ENCODE measurements around the gene DNAH10.

The DNAH10 gene

GRCh38 chr12:123886931-123887582 lies 125.0 kb downstream of the DNAH10 start:
- Histone ChIP-seq H4K20me1 (ENCODE audit: low read depth, low read length) (no peaks in the 10 kb centered on the region), H3K4me2 (ENCODE audit: low read depth, low read length, poor library complexity, severe bottlenecking) (no peak overlapping the region), H3F3A (ENCODE audit: insufficient read depth) (no peaks in the 10 kb centered on the region), H3K27me3 (ENCODE audit: low read length) (no peaks in the 10 kb centered on the region), H2AFZ (ENCODE audit: low read depth, low read length, severe bottlenecking) (no peak overlapping the region), H3K79me2 (ENCODE audit: insufficient read depth, low read length) (no peaks in the 10 kb centered on the region), H3K27ac (ENCODE audit: low read depth, low read length) (no peak overlapping the region), H3K36me3 (ENCODE audit: low read length) (no peaks in the 10 kb centered on the region), H3K9me3 (ENCODE audit: insufficient read depth, low read length) (no peaks in the 10 kb centered on the region), H3K9ac (ENCODE audit: low read length) (no peak overlapping the region), H3K9me2 (replicated peaks; ENCODE audit: insufficient read depth, low read length) (no peaks in the 10 kb centered on the region), H3K4me3 (ENCODE audit: insufficient read depth, low read length, poor library complexity, severe bottlenecking) (no peak overlapping the region)
- TF ChIP-seq EZH2phosphoT487 (conservative IDR thresholded peaks at IDR 0.05; ENCODE audit: low read length) (no peak), CTCF (IDR thresholded peaks at IDR 0.05; ENCODE audit: insufficient read depth, low read length, poor library complexity, severe bottlenecking) (no peak)

GRCh38 chr12:123888989-123889388 lies 126.9 kb downstream of the DNAH10 start:
- H3K27me3 ChIP-seq (ENCODE audit: low read length), result no peaks in the 10 kb centered on the region
- no peaks in the 10 kb centered on the region for H4K20me1 ChIP-seq (ENCODE audit: low read depth, low read length)
- no peak overlapping the region for H2AFZ ChIP-seq (ENCODE audit: low read depth, low read length, severe bottlenecking)
- TF ChIP-seq CTCF (IDR thresholded peaks at IDR 0.05; ENCODE audit: insufficient read depth, low read length, poor library complexity, severe bottlenecking), result no peak
- TF ChIP-seq EZH2phosphoT487 (conservative IDR thresholded peaks at IDR 0.05; ENCODE audit: low read length), result no peak
- no peak overlapping the region for H3K27ac ChIP-seq (ENCODE audit: low read depth, low read length)
- H3K79me2 ChIP-seq (ENCODE audit: insufficient read depth, low read length), result no peaks in the 10 kb centered on the region
- no peak overlapping the region for H3K4me3 ChIP-seq (ENCODE audit: insufficient read depth, low read length, poor library complexity, severe bottlenecking)
- H3K9me3 ChIP-seq (ENCODE audit: insufficient read depth, low read length), result no peaks in the 10 kb centered on the region
- no peak overlapping the region for H3K4me2 ChIP-seq (ENCODE audit: low read depth, low read length, poor library complexity, severe bottlenecking)
- H3K36me3 ChIP-seq (ENCODE audit: low read length), result no peaks in the 10 kb centered on the region
- no peak overlapping the region for H3K9ac ChIP-seq (ENCODE audit: low read length)
- no peaks in the 10 kb centered on the region for H3K9me2 ChIP-seq (replicated peaks; ENCODE audit: insufficient read depth, low read length)
- H3F3A ChIP-seq (ENCODE audit: insufficient read depth), result no peaks in the 10 kb centered on the region

GRCh38 chr12:123889848-123890535 lies 127.9 kb downstream of the DNAH10 start:
- Histone ChIP-seq H3K79me2 (ENCODE audit: insufficient read depth, low read length) (no peaks in the 10 kb centered on the region), H3K4me3 (ENCODE audit: insufficient read depth, low read length, poor library complexity, severe bottlenecking) (no peak overlapping the region), H3K27ac (ENCODE audit: low read depth, low read length) (no peak overlapping the region), H3K36me3 (ENCODE audit: low read length) (no peaks in the 10 kb centered on the region), H2AFZ (ENCODE audit: low read depth, low read length, severe bottlenecking) (no peak overlapping the region), H4K20me1 (ENCODE audit: low read depth, low read length) (no peaks in the 10 kb centered on the region), H3K4me2 (ENCODE audit: low read depth, low read length, poor library complexity, severe bottlenecking) (no peak overlapping the region), H3K9me3 (ENCODE audit: insufficient read depth, low read length) (no peaks in the 10 kb centered on the region), H3F3A (ENCODE audit: insufficient read depth) (no peaks in the 10 kb centered on the region), H3K27me3 (ENCODE audit: low read length) (no peaks in the 10 kb centered on the region), H3K9ac (ENCODE audit: low read length) (no peak overlapping the region), H3K9me2 (replicated peaks; ENCODE audit: insufficient read depth, low read length) (no peaks in the 10 kb centered on the region)
- TF ChIP-seq CTCF (IDR thresholded peaks at IDR 0.05; ENCODE audit: insufficient read depth, low read length, poor library complexity, severe bottlenecking) (no peak), EZH2phosphoT487 (conservative IDR thresholded peaks at IDR 0.05; ENCODE audit: low read length) (no peak)

Data from SU-DHL-6 (cell line).